HepG2 (cell line): ENCODE measurements around the gene NOP9. TPM values are rescaled to one million over a fixed set of nuclear protein-coding genes. Genes with fewer than 3 reads are reported as not detected.

ENCODE experiments used
- ATF7-NPFF ChIP-seq: sonication (generic); formaldehyde crosslinking; IDR thresholded peaks from 2 replicates; pipeline ENCODE4 v1.8.1; 2023; ENCODE audit warnings: mild to moderate bottlenecking, low read depth, missing genetic modification reagents, moderate library complexity
- CBX5 ChIP-seq: sonication (generic); formaldehyde crosslinking; IDR thresholded peaks from 2 replicates; pipeline ENCODE4 v1.4.0; 2020; ENCODE audit warnings: missing genetic modification reagents, borderline replicate concordance
- CEBPB ChIP-seq: IDR thresholded peaks from 2 replicates; pipeline ENCODE4 v1.6.1; 2011; ENCODE audit warnings: low read depth, low read length, improper control_type of control experiment, borderline replicate concordance
- ETS1 ChIP-seq: sonication (generic); formaldehyde crosslinking; IDR thresholded peaks from 2 replicates; pipeline ENCODE4 v1.4.0; 2020; ENCODE audit warnings: missing genetic modification reagents
- FOXK2 ChIP-seq: fragments of 450-650 bp; IDR thresholded peaks from 2 replicates; pipeline ENCODE4 v1.6.1; 2016
- HIC2 ChIP-seq: sonication (generic); formaldehyde crosslinking; IDR thresholded peaks from 2 replicates; pipeline ENCODE4 v1.9.0; 2022; ENCODE audit warnings: low read depth, missing genetic modification reagents
- HNRNPK ChIP-seq: fragments of 200-400 bp; formaldehyde crosslinking; IDR thresholded peaks from 2 replicates; pipeline ENCODE4 v1.6.1; 2018; ENCODE audit warnings: low read length, low read depth, moderate library complexity, mild to moderate bottlenecking; ENCODE audit not compliant: poor library complexity, severe bottlenecking
- JUNB ChIP-seq: sonication (generic); formaldehyde crosslinking; IDR thresholded peaks from 2 replicates; pipeline ENCODE4 v1.8.0; 2022; ENCODE audit warnings: missing genetic modification reagents, mild to moderate bottlenecking, borderline replicate concordance
- KAT2B ChIP-seq: fragments of 150-350 bp; IDR thresholded peaks from 2 replicates; pipeline ENCODE4 v1.6.1; 2014; ENCODE audit warnings: low read depth, low read length, borderline replicate concordance
- NONO ChIP-seq, 2 experiments: fragments of 450-650 bp in 1 of 2; sonication (generic) in 1 of 2; formaldehyde crosslinking in 1 of 2; IDR thresholded peaks in 1 of 2; conservative IDR thresholded peaks in 1 of 2; 2 replicates each; pipeline versions ENCODE4 v1.6.1 to v1.8.0; 2017 to 2022; ENCODE audit warnings: mild to moderate bottlenecking in 1 of 2, missing genetic modification reagents in 1 of 2, moderate library complexity in 1 of 2
- NR2F1 ChIP-seq, 2 experiments: fragments of 450-650 bp in 1 of 2; formaldehyde crosslinking in 1 of 2; IDR thresholded peaks; 2 replicates each; pipeline versions ENCODE4 v1.5.0 to v1.6.1; 2016 to 2020; ENCODE audit warnings: mild to moderate bottlenecking in 1 of 2, missing compliant biosample characterization in 1 of 2, missing genetic modification reagents in 1 of 2, moderate library complexity in 1 of 2
- ZBTB42 ChIP-seq: sonication (generic); formaldehyde crosslinking; IDR thresholded peaks from 2 replicates; pipeline ENCODE4 v1.5.0; 2020; ENCODE audit warnings: mild to moderate bottlenecking, missing genetic modification reagents
- ZNF230 ChIP-seq: sonication (generic); formaldehyde crosslinking; IDR thresholded peaks from 2 replicates; pipeline ENCODE4 v1.4.0; 2020; ENCODE audit warnings: mild to moderate bottlenecking, missing genetic modification reagents
- ZNF766 ChIP-seq: sonication (generic); formaldehyde crosslinking; IDR thresholded peaks from 2 replicates; pipeline ENCODE4 v1.5.0; 2020; ENCODE audit warnings: missing genetic modification reagents, borderline replicate concordance
- polyA plus RNA-seq, 8 experiments: library from polyadenylated mRNA; depleted of rRNA in 3 of 8; stranded (reverse) in 7 of 8; unstranded in 1 of 8; fragments of >200 nt; fragmentation: Illumina TruSeq in 4 of 8; extraction: Trizol in 4 of 8; gene quantifications; 2 replicates each; pipeline versions ENCODE4 v1.2.1 to v1.2.3, GENCODE V29; 2011 to 2016; ENCODE audit warnings: low read depth in 4 of 8, missing spikeins in 1 of 8, mixed read lengths in 1 of 8; ENCODE audit not compliant: insufficient read depth in 1 of 8
- total RNA-seq, 5 experiments: library from RNA; depleted of rRNA; stranded (reverse); fragments of >200 nt; fragmentation: Illumina TruSeq; extraction: Trizol; gene quantifications; 2 replicates each; pipeline ENCODE4 v1.2.3, GENCODE V29; 2016; ENCODE audit warnings: low read depth in 1 of 5
- TF ChIP-seq, protein P1 (sequence below): sonication (generic); formaldehyde crosslinking; IDR thresholded peaks from 2 replicates; pipeline ENCODE4 v1.5.1; 2020; ENCODE audit warnings: missing genetic modification reagents, mild to moderate bottlenecking, borderline replicate concordance
- TF ChIP-seq, protein P2 (sequence below): sonication (generic); formaldehyde crosslinking; IDR thresholded peaks from 2 replicates; pipeline ENCODE4 v1.4.0; 2020; ENCODE audit warnings: mild to moderate bottlenecking, missing genetic modification reagents
- TF ChIP-seq, protein P3 (sequence below): sonication (generic); formaldehyde crosslinking; IDR thresholded peaks from 2 replicates; pipeline ENCODE4 v1.8.0; 2022; ENCODE audit warnings: missing genetic modification reagents, low read depth, mild to moderate bottlenecking, borderline replicate concordance

The NOP9 gene
- total and polyA plus RNA-seq, 2 of the 13 experiments (the other 11 are each of a cell fraction or from before 2014, with no cell fraction given) = 24.5 to 61.6 TPM

DNA sequence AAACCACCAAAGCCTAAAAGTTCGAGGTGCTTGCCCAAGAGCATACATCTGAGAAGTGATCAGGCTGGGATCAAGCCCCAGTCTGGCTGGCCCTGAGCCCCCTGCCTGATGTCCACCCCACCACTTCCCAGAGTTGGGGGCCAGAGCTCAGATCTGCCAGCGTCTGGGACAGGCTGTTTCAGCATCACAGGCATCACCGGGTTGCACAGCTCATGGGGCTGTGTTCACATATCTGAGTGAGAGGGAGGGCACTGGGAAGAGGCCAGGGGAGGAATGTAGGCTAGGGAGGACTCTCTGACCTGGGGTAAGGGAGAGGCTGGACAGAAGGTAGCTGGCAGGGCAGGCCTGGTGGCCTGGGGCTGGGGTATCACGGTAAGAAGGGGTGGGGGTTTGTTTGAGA lies 42.7 kb upstream of the NOP9 start (continued):
- no peak for TF ChIP-seq HNRNPK
- no peak for TF ChIP-seq CEBPB
- TF ChIP-seq, protein P1, sequence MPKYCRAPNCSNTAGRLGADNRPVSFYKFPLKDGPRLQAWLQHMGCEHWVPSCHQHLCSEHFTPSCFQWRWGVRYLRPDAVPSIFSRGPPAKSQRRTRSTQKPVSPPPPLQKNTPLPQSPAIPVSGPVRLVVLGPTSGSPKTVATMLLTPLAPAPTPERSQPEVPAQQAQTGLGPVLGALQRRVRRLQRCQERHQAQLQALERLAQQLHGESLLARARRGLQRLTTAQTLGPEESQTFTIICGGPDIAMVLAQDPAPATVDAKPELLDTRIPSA = no peak
- TF ChIP-seq ATF7-NPFF (CRISPR knock-in tag) = no peak
- TF ChIP-seq NR2F1 (CRISPR knock-in tag; IDR thresholded peaks at IDR 0.05) = no peak
- 0 out of 2 replicates have a peak, but pooled peaks have one; percentile 24 for TF ChIP-seq CBX5 (CRISPR knock-in tag)
- no peak for TF ChIP-seq KAT2B
- TF ChIP-seq, protein P2, sequence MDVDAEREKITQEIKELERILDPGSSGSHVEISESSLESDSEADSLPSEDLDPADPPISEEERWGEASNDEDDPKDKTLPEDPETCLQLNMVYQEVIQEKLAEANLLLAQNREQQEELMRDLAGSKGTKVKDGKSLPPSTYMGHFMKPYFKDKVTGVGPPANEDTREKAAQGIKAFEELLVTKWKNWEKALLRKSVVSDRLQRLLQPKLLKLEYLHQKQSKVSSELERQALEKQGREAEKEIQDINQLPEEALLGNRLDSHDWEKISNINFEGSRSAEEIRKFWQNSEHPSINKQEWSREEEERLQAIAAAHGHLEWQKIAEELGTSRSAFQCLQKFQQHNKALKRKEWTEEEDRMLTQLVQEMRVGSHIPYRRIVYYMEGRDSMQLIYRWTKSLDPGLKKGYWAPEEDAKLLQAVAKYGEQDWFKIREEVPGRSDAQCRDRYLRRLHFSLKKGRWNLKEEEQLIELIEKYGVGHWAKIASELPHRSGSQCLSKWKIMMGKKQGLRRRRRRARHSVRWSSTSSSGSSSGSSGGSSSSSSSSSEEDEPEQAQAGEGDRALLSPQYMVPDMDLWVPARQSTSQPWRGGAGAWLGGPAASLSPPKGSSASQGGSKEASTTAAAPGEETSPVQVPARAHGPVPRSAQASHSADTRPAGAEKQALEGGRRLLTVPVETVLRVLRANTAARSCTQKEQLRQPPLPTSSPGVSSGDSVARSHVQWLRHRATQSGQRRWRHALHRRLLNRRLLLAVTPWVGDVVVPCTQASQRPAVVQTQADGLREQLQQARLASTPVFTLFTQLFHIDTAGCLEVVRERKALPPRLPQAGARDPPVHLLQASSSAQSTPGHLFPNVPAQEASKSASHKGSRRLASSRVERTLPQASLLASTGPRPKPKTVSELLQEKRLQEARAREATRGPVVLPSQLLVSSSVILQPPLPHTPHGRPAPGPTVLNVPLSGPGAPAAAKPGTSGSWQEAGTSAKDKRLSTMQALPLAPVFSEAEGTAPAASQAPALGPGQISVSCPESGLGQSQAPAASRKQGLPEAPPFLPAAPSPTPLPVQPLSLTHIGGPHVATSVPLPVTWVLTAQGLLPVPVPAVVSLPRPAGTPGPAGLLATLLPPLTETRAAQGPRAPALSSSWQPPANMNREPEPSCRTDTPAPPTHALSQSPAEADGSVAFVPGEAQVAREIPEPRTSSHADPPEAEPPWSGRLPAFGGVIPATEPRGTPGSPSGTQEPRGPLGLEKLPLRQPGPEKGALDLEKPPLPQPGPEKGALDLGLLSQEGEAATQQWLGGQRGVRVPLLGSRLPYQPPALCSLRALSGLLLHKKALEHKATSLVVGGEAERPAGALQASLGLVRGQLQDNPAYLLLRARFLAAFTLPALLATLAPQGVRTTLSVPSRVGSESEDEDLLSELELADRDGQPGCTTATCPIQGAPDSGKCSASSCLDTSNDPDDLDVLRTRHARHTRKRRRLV (CRISPR knock-in tag) = no peak
- no peak for TF ChIP-seq ZBTB42 (CRISPR knock-in tag)
- no peak for TF ChIP-seq HIC2 (CRISPR knock-in tag)
- TF ChIP-seq JUNB (CRISPR knock-in tag) = no peak
- no peak for TF ChIP-seq ZNF230 (CRISPR knock-in tag)
- no peak for TF ChIP-seq ZNF766 (CRISPR knock-in tag)
- TF ChIP-seq, protein P3, sequence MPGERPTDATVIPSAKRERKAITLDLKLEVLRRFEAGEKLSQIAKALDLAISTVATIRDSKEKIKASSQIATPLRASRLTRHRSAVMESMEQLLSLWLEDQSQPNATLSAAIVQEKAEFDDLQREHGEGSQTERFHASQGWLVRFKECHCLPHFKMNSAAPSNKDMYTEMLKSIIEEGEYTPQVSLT = no peak
- TF ChIP-seq NONO (IDR thresholded peaks at IDR 0.05) = no peak
- TF ChIP-seq NONO (CRISPR knock-in tag; conservative IDR thresholded peaks at IDR 0.05) = no peak
- no peak for TF ChIP-seq ETS1 (CRISPR knock-in tag)
- no peak for TF ChIP-seq FOXK2
